Measurements from ENCODE around the gene LDB1. TPM values are rescaled to one million over a fixed set of nuclear protein-coding genes. Genes with fewer than 3 reads are reported as not detected.

LDB1 gene
- polyA plus RNA-seq, 4 donors, result 11.9 to 47.5 (median 16.8) TPM

GRCh38 chr10:102118867-102119266 lies 1.3 kb downstream of the LDB1 start:
- Histone ChIP-seq H3K4me3 (ENCODE audit: low read depth in 1 of 3, low read length in 3 of 3) (peak overlapping the region in 2 of 3 donors; percentile 95 to 96), H3K27ac (ENCODE audit: low read depth in 1 of 3, low read length in 2 of 3) (peak overlapping the region in 2 of 3 donors; percentile 94 to 98), H3K36me3 (ENCODE audit: control insufficient read depth in 3 of 3, insufficient read depth in 2 of 3, low read depth in 1 of 3, low read length in 3 of 3) (peaks cover 0 to 4% (median 0%) of the 10 kb centered on the region in 3 donors), H3K27me3 (ENCODE audit: control insufficient read depth in 3 of 3, insufficient read depth in 3 of 3, low read length in 3 of 3) (no peaks in the 10 kb centered on the region), H3K9me3 (ENCODE audit: control insufficient read depth in 2 of 2, insufficient read depth in 1 of 2, low read depth in 1 of 2, low read length in 1 of 2) (no peaks in the 10 kb centered on the region), H3K4me1 (ENCODE audit: control insufficient read depth in 3 of 3, insufficient read depth in 2 of 3, low read depth in 1 of 3, low read length in 2 of 3) (peaks cover 4 to 58% (median 10%) of the 10 kb centered on the region in 3 donors)
- FAIRE-seq (no peak), DNase-seq (no peak)
- 4 to 6% (median 5%) methylated on average over 4 to 6 of the region's 6 CpGs for WGBS, 3 donors

DNA sequence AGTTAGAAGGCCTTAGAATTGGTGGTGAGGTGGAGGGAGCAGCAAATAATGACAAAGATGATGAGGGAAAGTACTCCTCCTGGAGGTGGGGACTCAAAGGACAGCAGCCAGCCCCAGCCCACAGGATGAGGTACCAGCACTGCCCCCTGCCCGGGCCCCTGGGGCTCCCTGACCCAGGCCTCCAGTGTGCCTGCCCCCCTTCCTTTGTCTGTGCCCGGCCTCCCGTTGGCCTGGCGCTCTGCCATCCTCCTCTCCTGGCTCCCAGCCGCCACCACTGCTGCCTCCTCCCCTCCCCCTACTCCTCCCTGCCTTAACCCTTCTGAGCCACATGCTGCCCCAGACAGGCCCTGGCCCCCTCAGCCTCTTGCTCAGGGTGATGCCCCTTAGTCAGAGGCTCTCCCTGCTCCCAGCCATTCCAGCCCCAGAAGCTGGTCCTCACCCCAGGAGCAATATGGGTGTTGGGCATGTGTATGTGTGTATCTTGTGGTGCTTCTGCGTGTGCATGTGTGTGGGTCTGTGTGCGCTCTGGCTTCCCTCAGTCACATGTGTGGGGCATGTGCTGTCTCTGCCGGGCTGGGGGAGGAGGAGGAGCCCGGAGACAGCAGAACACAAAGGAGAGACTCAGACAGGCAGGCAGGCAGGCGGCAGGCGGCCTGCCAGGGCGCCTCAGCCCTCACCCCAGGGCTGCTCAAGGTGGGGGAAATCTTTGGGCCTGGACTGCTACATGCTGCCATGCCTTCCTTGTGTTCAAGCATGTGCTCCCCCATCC lies 2.6 kb downstream of the LDB1 start:
- Histone ChIP-seq H3K4me3 (ENCODE audit: low read depth in 1 of 3, low read length in 3 of 3) (peak overlapping the region in 2 of 3 donors; percentile 0 to 95), H3K4me1 (ENCODE audit: control insufficient read depth in 3 of 3, insufficient read depth in 2 of 3, low read depth in 1 of 3, low read length in 2 of 3) (peaks cover 4 to 65% (median 16%) of the 10 kb centered on the region in 3 donors), H3K27me3 (ENCODE audit: control insufficient read depth in 3 of 3, insufficient read depth in 3 of 3, low read length in 3 of 3) (no peaks in the 10 kb centered on the region), H3K27ac (ENCODE audit: low read depth in 1 of 3, low read length in 2 of 3) (peak overlapping the region; percentile 6 to 98 (median 94)), H3K36me3 (ENCODE audit: control insufficient read depth in 3 of 3, insufficient read depth in 2 of 3, low read depth in 1 of 3, low read length in 3 of 3) (peaks cover 0 to 6% (median 0%) of the 10 kb centered on the region in 3 donors), H3K9me3 (ENCODE audit: control insufficient read depth in 2 of 2, insufficient read depth in 1 of 2, low read depth in 1 of 2, low read length in 1 of 2) (no peaks in the 10 kb centered on the region)
- DNase-seq (peak in 1 of 2 donors; percentile 83), FAIRE-seq (no peak)
- 7 to 16% (median 10%) methylated on average over 6 to 12 of the region's 12 CpGs for WGBS, 3 donors

GRCh38 chr10:102116656-102117055 lies 3.5 kb downstream of the LDB1 start:
- Histone ChIP-seq H3K4me3 (ENCODE audit: low read depth in 1 of 3, low read length in 3 of 3) (peak overlapping the region in 1 of 3 donors; percentile 95), H3K27ac (ENCODE audit: low read depth in 1 of 3, low read length in 2 of 3) (peak overlapping the region in 2 of 3 donors; percentile 94 to 98), H3K4me1 (ENCODE audit: control insufficient read depth in 3 of 3, insufficient read depth in 2 of 3, low read depth in 1 of 3, low read length in 2 of 3) (peaks cover 4 to 66% (median 18%) of the 10 kb centered on the region in 3 donors), H3K36me3 (ENCODE audit: control insufficient read depth in 3 of 3, insufficient read depth in 2 of 3, low read depth in 1 of 3, low read length in 3 of 3) (peaks cover 0 to 8% (median 0%) of the 10 kb centered on the region in 3 donors), H3K9me3 (ENCODE audit: control insufficient read depth in 2 of 2, insufficient read depth in 1 of 2, low read depth in 1 of 2, low read length in 1 of 2) (no peaks in the 10 kb centered on the region), H3K27me3 (ENCODE audit: control insufficient read depth in 3 of 3, insufficient read depth in 3 of 3, low read length in 3 of 3) (no peaks in the 10 kb centered on the region)
- 90 to 93% (median 91%) methylated on average over 1 of the region's 1 CpG for WGBS, 3 donors
- FAIRE-seq, result no peak
- no peak for DNase-seq

DNA sequence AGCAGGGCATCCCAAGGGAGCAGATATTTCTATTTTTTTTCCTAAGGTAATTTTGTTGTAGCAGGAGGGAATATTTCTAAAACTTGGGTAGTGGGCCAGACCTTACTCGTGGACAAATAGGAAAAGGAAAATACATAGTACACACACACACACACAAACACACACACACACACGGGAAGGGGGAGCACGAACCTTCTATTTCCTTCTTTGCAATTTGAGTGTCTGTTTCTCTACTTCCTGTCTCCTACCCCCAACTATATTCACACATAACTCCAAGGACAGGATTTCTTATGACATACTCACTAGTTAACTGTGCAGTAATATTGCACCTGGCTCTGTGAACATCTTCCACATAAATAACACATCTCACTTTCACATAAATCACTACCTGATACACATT lies 4.4 kb downstream of the LDB1 start:
- Histone ChIP-seq H3K4me1 (ENCODE audit: control insufficient read depth in 3 of 3, insufficient read depth in 2 of 3, low read depth in 1 of 3, low read length in 2 of 3) (peaks cover 4 to 58% (median 18%) of the 10 kb centered on the region in 3 donors), H3K27ac (ENCODE audit: low read depth in 1 of 3, low read length in 2 of 3) (peak overlapping the region in 2 of 3 donors; percentile 82 to 84), H3K4me3 (ENCODE audit: low read depth in 1 of 3, low read length in 3 of 3) (no peak overlapping the region), H3K9me3 (ENCODE audit: control insufficient read depth in 2 of 2, insufficient read depth in 1 of 2, low read depth in 1 of 2, low read length in 1 of 2) (no peaks in the 10 kb centered on the region), H3K27me3 (ENCODE audit: control insufficient read depth in 3 of 3, insufficient read depth in 3 of 3, low read length in 3 of 3) (no peaks in the 10 kb centered on the region), H3K36me3 (ENCODE audit: control insufficient read depth in 3 of 3, insufficient read depth in 2 of 3, low read depth in 1 of 3, low read length in 3 of 3) (peaks cover 2 to 17% (median 3%) of the 10 kb centered on the region in 3 donors)
- DNase-seq, result no peak
- 3 to 14% (median 6%) methylated on average over 3 of the region's 3 CpGs for WGBS, 3 donors
- no peak for FAIRE-seq

DNA sequence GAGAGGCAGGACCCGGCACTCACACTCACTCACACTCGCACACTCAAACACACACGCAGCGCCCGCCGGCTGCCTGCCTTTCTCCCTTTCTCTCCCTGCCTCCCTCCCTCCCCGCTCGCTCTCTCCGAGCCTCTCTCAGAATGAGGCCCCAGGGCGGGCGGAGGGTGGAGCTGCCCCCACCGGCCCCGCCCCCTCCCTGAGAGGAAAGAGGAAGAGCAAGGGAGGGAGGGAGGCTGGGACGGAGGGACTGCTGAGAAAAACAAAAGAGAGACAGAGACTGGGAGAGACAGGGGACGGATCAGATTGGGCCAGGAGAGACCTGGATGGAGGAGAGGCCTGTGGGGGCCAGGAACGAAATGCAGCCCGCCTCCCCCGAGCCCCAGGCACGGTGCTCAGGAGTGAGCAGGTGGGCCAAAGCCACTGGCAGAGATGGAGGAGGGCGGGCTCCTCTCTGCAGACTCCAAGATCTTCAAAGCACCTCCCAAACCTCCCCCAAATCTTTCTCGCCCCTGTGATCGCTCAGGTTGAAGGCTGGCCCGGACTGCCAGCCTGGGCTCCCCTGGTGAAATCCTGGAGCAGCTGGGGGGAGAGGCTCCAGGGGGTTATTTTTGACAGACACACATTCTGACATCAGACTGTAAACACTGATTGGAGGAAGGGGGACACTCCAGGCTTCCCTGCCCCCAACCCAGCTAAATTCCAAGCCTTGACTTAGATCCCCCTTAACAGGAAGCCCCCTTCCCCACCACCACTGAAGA lies 5.1 kb downstream of the LDB1 start:
- peaks cover 8 to 24% (median 10%) of the 10 kb centered on the region in 3 donors for H3K36me3 ChIP-seq (ENCODE audit: control insufficient read depth in 3 of 3, insufficient read depth in 2 of 3, low read depth in 1 of 3, low read length in 3 of 3)
- H3K9me3 ChIP-seq (ENCODE audit: control insufficient read depth in 2 of 2, insufficient read depth in 1 of 2, low read depth in 1 of 2, low read length in 1 of 2), result no peaks in the 10 kb centered on the region
- H3K27ac ChIP-seq (ENCODE audit: low read depth in 1 of 3, low read length in 2 of 3), result peak overlapping the region in 2 of 3 donors; percentile 82 to 84
- H3K27me3 ChIP-seq (ENCODE audit: control insufficient read depth in 3 of 3, insufficient read depth in 3 of 3, low read length in 3 of 3), result no peaks in the 10 kb centered on the region
- 0 to 2% (median 1%) methylated on average over 20 to 23 of the region's 23 CpGs for WGBS, 3 donors
- peak; percentile 94 to 95 for DNase-seq
- H3K4me1 ChIP-seq (ENCODE audit: control insufficient read depth in 3 of 3, insufficient read depth in 2 of 3, low read depth in 1 of 3, low read length in 2 of 3), result peaks cover 4 to 56% (median 18%) of the 10 kb centered on the region in 3 donors
- peak overlapping the region; percentile 68 to 75 (median 73) for H3K4me3 ChIP-seq (ENCODE audit: low read depth in 1 of 3, low read length in 3 of 3)
- FAIRE-seq, result no peak

- Histone ChIP-seq H3K9me3 (ENCODE audit: control insufficient read depth in 2 of 2, insufficient read depth in 1 of 2, low read depth in 1 of 2, low read length in 1 of 2) (no peaks in the 10 kb centered on the region), H3K4me3 (ENCODE audit: low read depth in 1 of 3, low read length in 3 of 3) (peak overlapping the region; percentile 68 to 75 (median 73)), H3K27ac (ENCODE audit: low read depth in 1 of 3, low read length in 2 of 3) (peak overlapping the region in 2 of 3 donors; percentile 46 to 82), H3K27me3 (ENCODE audit: control insufficient read depth in 3 of 3, insufficient read depth in 3 of 3, low read length in 3 of 3) (no peaks in the 10 kb centered on the region), H3K36me3 (ENCODE audit: control insufficient read depth in 3 of 3, insufficient read depth in 2 of 3, low read depth in 1 of 3, low read length in 3 of 3) (peaks cover 15 to 32% (median 16%) of the 10 kb centered on the region in 3 donors), H3K4me1 (ENCODE audit: control insufficient read depth in 3 of 3, insufficient read depth in 2 of 3, low read depth in 1 of 3, low read length in 2 of 3) (peaks cover 4 to 52% (median 18%) of the 10 kb centered on the region in 3 donors)
- DNase-seq (peak in 1 of 2 donors; percentile 54), FAIRE-seq (no peak)
- WGBS, 3 donors, result 1 to 2% (median 1%) methylated on average over 14 to 45 of the region's 45 CpGs
These were observed 6.0 kb downstream of the LDB1 start for GRCh38 chr10:102113956-102114857.

DNA sequence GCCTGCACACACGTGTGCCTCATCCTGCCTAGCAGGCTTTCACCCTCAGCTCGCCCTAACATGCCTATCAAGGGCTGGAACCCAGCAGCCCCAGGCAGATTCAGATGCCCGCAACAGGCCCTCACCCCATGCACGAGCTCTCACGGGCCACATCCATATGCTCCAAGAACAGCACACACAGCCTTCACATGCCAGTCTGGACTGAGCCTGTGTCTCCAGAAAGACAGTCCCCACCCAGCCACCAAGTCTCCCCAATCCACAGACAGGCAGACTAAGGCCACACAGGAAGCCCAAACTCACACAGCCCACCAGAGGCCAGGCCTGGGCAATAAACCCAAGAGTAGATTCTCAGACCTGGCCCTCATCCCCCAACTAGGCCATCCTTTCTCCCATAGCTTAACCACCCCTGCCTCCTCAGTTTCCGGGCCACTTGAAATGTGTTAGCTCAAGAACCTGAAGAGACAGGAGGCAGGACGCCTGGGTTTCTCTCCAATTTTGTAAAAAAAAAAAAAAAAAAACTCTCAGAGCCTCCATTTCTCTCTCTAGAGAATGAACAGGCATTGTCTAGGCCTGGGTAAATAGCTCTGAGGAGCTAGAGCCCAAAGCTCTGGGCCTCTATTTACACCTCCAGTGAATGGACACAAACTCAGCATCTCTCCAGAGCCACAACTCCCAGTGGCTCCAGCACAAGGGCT lies 6.8 kb downstream of the LDB1 start:
- 37 to 45% (median 38%) methylated on average over 7 of the region's 7 CpGs for WGBS, 3 donors
- peaks cover 3 to 44% (median 17%) of the 10 kb centered on the region in 3 donors for H3K4me1 ChIP-seq (ENCODE audit: control insufficient read depth in 3 of 3, insufficient read depth in 2 of 3, low read depth in 1 of 3, low read length in 2 of 3)
- H3K27me3 ChIP-seq (ENCODE audit: control insufficient read depth in 3 of 3, insufficient read depth in 3 of 3, low read length in 3 of 3), result no peaks in the 10 kb centered on the region
- H3K36me3 ChIP-seq (ENCODE audit: control insufficient read depth in 3 of 3, insufficient read depth in 2 of 3, low read depth in 1 of 3, low read length in 3 of 3), result peaks cover 18 to 39% (median 19%) of the 10 kb centered on the region in 3 donors
- FAIRE-seq, result no peak
- H3K4me3 ChIP-seq (ENCODE audit: low read depth in 1 of 3, low read length in 3 of 3), result peak overlapping the region; percentile 68 to 75 (median 73)
- no peaks in the 10 kb centered on the region for H3K9me3 ChIP-seq (ENCODE audit: control insufficient read depth in 2 of 2, insufficient read depth in 1 of 2, low read depth in 1 of 2, low read length in 1 of 2)
- no peak for DNase-seq
- peak overlapping the region in 1 of 3 donors; percentile 46 for H3K27ac ChIP-seq (ENCODE audit: low read depth in 1 of 3, low read length in 2 of 3)

Measured in small intestine (tissue), 7 donors.